DMS153 treated with DMSO at 0.1 percent for 48 hours (cell line): ENCODE measurements around the gene UNC93B1.
"Not testable (repeated sequence)": the region's sequence is repeated elsewhere in the genome, so short reads cannot be mapped to it uniquely, and the experiment has no call there.

Source experiments
- DNase-seq: peaks from one replicate; lab custom pipeline; 2025; ENCODE audit not compliant: unreplicated experiment; lab: John Stamatoyannopoulos, UW

The UNC93B1 gene

DNA sequence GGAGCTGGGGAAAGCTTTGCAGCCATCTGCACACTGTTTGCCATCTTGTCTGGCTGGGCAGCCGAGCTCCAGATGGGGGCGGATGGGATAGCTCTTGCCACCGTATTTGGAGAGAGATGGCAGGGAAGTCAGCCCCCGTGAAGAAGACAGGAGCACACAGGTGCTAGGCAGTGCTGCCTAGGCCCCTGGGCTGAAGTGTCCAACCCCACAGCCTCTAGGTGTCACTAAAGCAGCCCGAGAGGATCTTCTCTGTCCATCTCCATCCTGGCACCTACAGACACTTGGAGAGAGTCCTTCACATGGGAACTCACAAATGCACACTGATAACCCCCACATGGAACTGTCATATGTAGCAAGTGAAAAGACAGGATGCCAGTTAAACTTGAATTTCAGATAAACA is 60.5 kb downstream of the UNC93B1 start:
- not testable (repeated sequence) for DNase-seq
